ENCODE results near the gene PTPRC. TPM values are rescaled to one million over a fixed set of nuclear protein-coding genes. Genes with fewer than 3 reads are reported as not detected.

PTPRC gene
- total and polyA plus RNA-seq, 7 donors = 0.42 to 7.0 (median 3.9) TPM

DNA sequence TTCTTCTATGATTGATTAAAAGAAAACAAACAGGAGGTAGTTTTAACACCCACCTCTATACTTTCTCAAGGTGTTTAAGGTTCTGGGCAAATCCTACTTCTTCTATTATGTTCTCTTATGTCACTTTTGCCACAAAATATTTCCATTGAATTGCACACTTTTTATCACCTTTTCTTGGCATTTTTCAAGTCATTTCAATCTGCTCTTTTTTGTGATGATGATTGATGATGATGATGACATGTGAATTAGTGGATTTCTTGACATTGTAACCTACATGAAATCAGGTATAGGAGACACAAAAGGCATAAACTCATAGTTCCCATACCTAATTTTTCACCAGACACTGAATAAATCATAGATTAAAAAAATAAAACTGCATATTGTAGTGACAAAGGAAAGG, 4.1 kb downstream of the PTPRC start:
- ATAC-seq = no peak
- Histone ChIP-seq H3K27ac (no peak overlapping the region), H3K9me3 (no peaks in the 10 kb centered on the region), H3K4me1 (no peaks in the 10 kb centered on the region), H3K4me3 (no peak overlapping the region), H3K27me3 (ENCODE audit: insufficient read depth in 3 of 3, low read length in 2 of 3) (no peaks in the 10 kb centered on the region), H3K36me3 (ENCODE audit: insufficient read depth in 1 of 2, low read depth in 1 of 2) (no peaks in the 10 kb centered on the region)
- intact Hi-C loops (cut with DNase I) = no loop called here
- no peak for DNase-seq
- TF ChIP-seq, protein P1, sequence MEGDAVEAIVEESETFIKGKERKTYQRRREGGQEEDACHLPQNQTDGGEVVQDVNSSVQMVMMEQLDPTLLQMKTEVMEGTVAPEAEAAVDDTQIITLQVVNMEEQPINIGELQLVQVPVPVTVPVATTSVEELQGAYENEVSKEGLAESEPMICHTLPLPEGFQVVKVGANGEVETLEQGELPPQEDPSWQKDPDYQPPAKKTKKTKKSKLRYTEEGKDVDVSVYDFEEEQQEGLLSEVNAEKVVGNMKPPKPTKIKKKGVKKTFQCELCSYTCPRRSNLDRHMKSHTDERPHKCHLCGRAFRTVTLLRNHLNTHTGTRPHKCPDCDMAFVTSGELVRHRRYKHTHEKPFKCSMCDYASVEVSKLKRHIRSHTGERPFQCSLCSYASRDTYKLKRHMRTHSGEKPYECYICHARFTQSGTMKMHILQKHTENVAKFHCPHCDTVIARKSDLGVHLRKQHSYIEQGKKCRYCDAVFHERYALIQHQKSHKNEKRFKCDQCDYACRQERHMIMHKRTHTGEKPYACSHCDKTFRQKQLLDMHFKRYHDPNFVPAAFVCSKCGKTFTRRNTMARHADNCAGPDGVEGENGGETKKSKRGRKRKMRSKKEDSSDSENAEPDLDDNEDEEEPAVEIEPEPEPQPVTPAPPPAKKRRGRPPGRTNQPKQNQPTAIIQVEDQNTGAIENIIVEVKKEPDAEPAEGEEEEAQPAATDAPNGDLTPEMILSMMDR (IDR thresholded peaks at IDR 0.05) = no peak

DNA sequence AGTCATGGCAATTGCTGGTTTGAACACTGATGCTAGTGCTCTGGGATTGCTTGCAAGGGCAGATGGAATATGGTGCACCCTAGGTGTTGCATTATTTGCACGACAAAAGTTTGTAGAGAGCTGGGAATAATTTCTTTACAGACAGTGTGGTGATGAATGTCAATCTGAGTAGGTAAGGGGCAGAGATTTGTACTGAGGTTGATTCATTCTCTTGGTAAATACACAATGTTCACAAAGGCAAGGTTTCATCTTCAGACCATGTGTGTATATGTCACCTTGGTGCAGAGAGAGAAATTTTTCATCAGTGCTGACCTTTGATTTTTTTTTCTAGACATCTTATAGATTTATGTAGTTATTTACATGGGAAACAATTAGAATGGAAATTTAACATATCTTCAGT, 5.0 kb downstream of the PTPRC start:
- no peaks in the 10 kb centered on the region for H3K9me3 ChIP-seq
- no peaks in the 10 kb centered on the region for H3K4me1 ChIP-seq
- H3K27ac ChIP-seq = no peak overlapping the region
- H3K4me3 ChIP-seq = no peak overlapping the region
- H3K27me3 ChIP-seq (ENCODE audit: insufficient read depth in 3 of 3, low read length in 2 of 3) = no peaks in the 10 kb centered on the region
- ATAC-seq = no peak
- H3K36me3 ChIP-seq (ENCODE audit: insufficient read depth in 1 of 2, low read depth in 1 of 2) = no peaks in the 10 kb centered on the region
- intact Hi-C loops (cut with DNase I) = no loop called here
- TF ChIP-seq, protein P1 (IDR thresholded peaks at IDR 0.05) = no peak
- DNase-seq = no peak
- WGBS, 3 donors = 56 to 86% (median 85%) methylated on average over 1 of the region's 1 CpG

DNA sequence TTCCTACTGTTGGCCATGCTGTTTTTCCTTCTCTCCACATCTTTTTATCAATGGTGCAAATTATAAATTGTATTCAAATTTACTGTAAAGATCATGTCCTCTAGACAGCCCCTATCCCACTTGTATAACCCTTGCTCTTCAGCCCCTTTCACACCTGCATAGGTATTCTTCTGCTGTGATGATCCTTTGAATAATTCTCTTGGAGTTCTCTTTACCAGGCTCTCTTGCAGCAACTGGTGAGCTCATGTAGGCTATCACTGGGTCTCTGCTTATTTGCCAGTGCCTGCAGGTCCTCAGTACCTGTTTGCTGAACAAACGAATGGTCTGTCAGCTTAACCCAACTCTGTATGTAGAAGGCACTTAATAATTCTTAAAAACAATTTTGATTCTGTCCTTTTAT, 8.2 kb downstream of the PTPRC start:
- H3K4me1 ChIP-seq = no peaks in the 10 kb centered on the region
- no peak overlapping the region for H3K27ac ChIP-seq

DNA sequence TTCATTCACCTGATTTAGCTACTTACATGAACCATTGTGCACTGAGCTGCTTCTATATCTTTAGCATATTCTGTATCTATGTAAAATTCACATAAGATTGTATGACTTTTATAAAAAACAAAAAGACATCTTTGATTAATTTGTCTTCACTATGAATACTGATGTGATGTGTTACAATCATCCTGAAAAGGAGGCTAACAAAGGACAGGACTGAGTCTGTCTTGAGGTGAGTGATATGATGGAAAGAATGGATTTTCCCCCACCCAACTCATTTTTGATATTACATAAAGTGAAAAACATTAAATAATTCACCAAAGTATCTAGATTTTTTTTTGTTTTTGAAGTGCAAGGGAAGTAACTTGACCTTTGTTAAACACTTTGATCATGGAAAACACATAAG, 9.8 kb downstream of the PTPRC start:
- no peak overlapping the region for H3K4me3 ChIP-seq
- no peak for ATAC-seq
- H3K27me3 ChIP-seq (ENCODE audit: insufficient read depth in 3 of 3, low read length in 2 of 3) = no peaks in the 10 kb centered on the region
- H3K4me1 ChIP-seq = no peaks in the 10 kb centered on the region
- no peak overlapping the region for H3K27ac ChIP-seq
- no peaks in the 10 kb centered on the region for H3K36me3 ChIP-seq (ENCODE audit: insufficient read depth in 1 of 2, low read depth in 1 of 2)
- no peaks in the 10 kb centered on the region for H3K9me3 ChIP-seq
- intact Hi-C loops (cut with DNase I) = no loop called here
- no peak for DNase-seq
- TF ChIP-seq, protein P1 (IDR thresholded peaks at IDR 0.05) = no peak

More for the DNA sequence above, 8.2 kb downstream of the PTPRC start:
- 74 to 80% (median 77%) methylated on average over 1 of the region's 1 CpG for WGBS, 3 donors
- TF ChIP-seq, protein P1 (IDR thresholded peaks at IDR 0.05) = no peak
- Histone ChIP-seq H3K4me3 (no peak overlapping the region), H3K36me3 (ENCODE audit: insufficient read depth in 1 of 2, low read depth in 1 of 2) (no peaks in the 10 kb centered on the region), H3K9me3 (no peaks in the 10 kb centered on the region), H3K27me3 (ENCODE audit: insufficient read depth in 3 of 3, low read length in 2 of 3) (no peaks in the 10 kb centered on the region)
- intact Hi-C loops (cut with DNase I) = no loop called here
- DNase-seq = no peak
- ATAC-seq = no peak

DNA sequence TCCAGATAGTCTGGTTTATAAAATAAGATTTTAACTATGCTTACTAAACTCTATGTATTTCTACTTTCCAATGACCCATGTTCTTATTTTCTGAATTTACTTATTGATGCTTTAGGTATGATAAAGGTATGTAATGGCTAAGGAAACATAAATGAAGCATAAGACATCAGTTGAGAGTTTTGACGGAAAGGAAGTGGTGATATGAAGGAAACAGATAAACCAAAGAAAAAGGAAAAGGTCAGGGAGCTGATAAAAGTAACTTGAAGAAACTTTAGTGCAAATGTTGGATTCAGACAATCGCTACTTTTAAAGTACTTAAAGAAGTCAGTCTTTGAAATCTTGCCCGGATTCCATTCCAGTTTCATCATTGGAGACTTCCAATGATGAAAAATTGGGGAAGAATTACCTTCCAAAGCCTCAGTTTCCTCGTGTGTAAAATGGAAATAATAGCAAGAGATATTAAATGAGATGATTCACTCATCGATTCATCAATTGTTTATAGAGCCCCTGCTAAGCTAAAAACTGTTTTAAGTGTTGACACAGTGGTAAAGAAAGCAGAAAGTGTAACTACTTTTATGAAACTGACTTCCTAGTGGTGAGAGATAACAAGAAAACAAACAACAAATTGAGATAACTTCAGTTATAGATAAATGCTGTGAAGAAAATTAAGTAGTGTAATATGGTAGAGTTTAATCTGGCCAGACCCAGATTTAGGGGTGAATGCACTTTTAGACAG, 10.6 kb downstream of the PTPRC start:
- H3K36me3 ChIP-seq (ENCODE audit: insufficient read depth in 1 of 2, low read depth in 1 of 2) = no peaks in the 10 kb centered on the region
- no peaks in the 10 kb centered on the region for H3K27me3 ChIP-seq (ENCODE audit: insufficient read depth in 3 of 3, low read length in 2 of 3)
- WGBS, 3 donors = 84 to 87% (median 86%) methylated on average over 5 of the region's 5 CpGs
- TF ChIP-seq, protein P1 (IDR thresholded peaks at IDR 0.05) = no peak
- no peaks in the 10 kb centered on the region for H3K4me1 ChIP-seq
- H3K27ac ChIP-seq = no peak overlapping the region
- no peak for DNase-seq
- no peaks in the 10 kb centered on the region for H3K9me3 ChIP-seq
- intact Hi-C loops (cut with DNase I) = no loop called here
- ATAC-seq = no peak
- H3K4me3 ChIP-seq = no peak overlapping the region

Measured in psoas muscle (tissue), 8 donors.